Trophoblast cell (in vitro differentiated cells and primary cell): ENCODE results near the gene CRIM1.

Experiments used
- DNase-seq, 2 donors: peaks; one replicate each; pipeline ENCODE4 v3.0.0-alpha.2; 2016
- H2AFZ ChIP-seq: 2 replicates; pipeline ENCODE4 v1.6.1; 2013; ENCODE audit warnings: low read length, moderate library complexity, mild to moderate bottlenecking; ENCODE audit not compliant: insufficient read depth, poor library complexity
- H2AK5ac ChIP-seq: 2 replicates; pipeline ENCODE4 v1.6.1; 2013; ENCODE audit warnings: mild to moderate bottlenecking, low read length
- H2BK120ac ChIP-seq: 2 replicates; pipeline ENCODE4 v1.6.1; 2013; ENCODE audit warnings: low read length, mild to moderate bottlenecking, moderate library complexity; ENCODE audit not compliant: insufficient read depth, poor library complexity
- H2BK12ac ChIP-seq: 2 replicates; pipeline ENCODE4 v1.6.1; 2013; ENCODE audit warnings: mild to moderate bottlenecking, low read length, moderate library complexity
- H2BK5ac ChIP-seq: 2 replicates; pipeline ENCODE4 v1.6.1; 2013; ENCODE audit warnings: low read length, low read depth, moderate library complexity, mild to moderate bottlenecking; ENCODE audit not compliant: poor library complexity
- H3K14ac ChIP-seq: 2 replicates; pipeline ENCODE4 v1.6.1; 2013; ENCODE audit warnings: mild to moderate bottlenecking, low read length
- H3K18ac ChIP-seq: 2 replicates; pipeline ENCODE4 v1.6.1; 2013; ENCODE audit warnings: mild to moderate bottlenecking, low read length
- H3K23ac ChIP-seq: 2 replicates; pipeline ENCODE4 v1.6.1; 2013; ENCODE audit warnings: low read length
- H3K27ac ChIP-seq: 2 replicates; pipeline ENCODE4 v1.5.1; 2013; ENCODE audit warnings: low read depth, mild to moderate bottlenecking, inconsistent platforms, low read length, moderate library complexity
- H3K27me3 ChIP-seq: 2 replicates; pipeline ENCODE4 v1.6.1; 2013; ENCODE audit warnings: inconsistent platforms, mild to moderate bottlenecking, low read length, moderate library complexity; ENCODE audit not compliant: insufficient read depth
- H3K36me3 ChIP-seq, 2 experiments: 1 replicate in 1 of 2; 2 replicates in 1 of 2; pipeline ENCODE4 v1.6.1; 2013; ENCODE audit warnings: low read length in 2 of 2, mild to moderate bottlenecking in 2 of 2, moderate library complexity in 1 of 2; ENCODE audit not compliant: insufficient read depth in 2 of 2, control insufficient read depth in 1 of 2
- H3K4ac ChIP-seq: 2 replicates; pipeline ENCODE4 v1.6.1; 2013; ENCODE audit warnings: low read depth, mild to moderate bottlenecking, low read length, moderate library complexity
- H3K4me1 ChIP-seq, 2 experiments: 1 replicate in 1 of 2; 2 replicates in 1 of 2; pipeline ENCODE4 v1.6.1; 2013; ENCODE audit warnings: low read length in 2 of 2, mild to moderate bottlenecking in 2 of 2, moderate library complexity in 1 of 2; ENCODE audit not compliant: insufficient read depth in 2 of 2, control insufficient read depth in 1 of 2
- H3K4me2 ChIP-seq: 2 replicates; pipeline ENCODE4 v1.6.1; 2013; ENCODE audit warnings: inconsistent platforms, mild to moderate bottlenecking, low read length, moderate library complexity
- H3K4me3 ChIP-seq: 2 replicates; pipeline ENCODE4 v1.5.1; 2013; ENCODE audit warnings: mild to moderate bottlenecking, low read depth, low read length, inconsistent platforms
- H3K79me1 ChIP-seq: one replicate; pipeline ENCODE4 v1.6.1; 2013; ENCODE audit warnings: low read length
- H3K79me2 ChIP-seq: 2 replicates; pipeline ENCODE4 v1.6.1; 2013; ENCODE audit warnings: low read length, mild to moderate bottlenecking; ENCODE audit not compliant: control insufficient read depth, insufficient read depth, poor library complexity
- H3K9ac ChIP-seq: 2 replicates; pipeline ENCODE4 v1.6.1; 2013; ENCODE audit warnings: mild to moderate bottlenecking, low read length
- H3K9me3 ChIP-seq: 2 replicates; pipeline ENCODE4 v1.6.1; 2013; ENCODE audit warnings: low read depth, mild to moderate bottlenecking, control low read depth, inconsistent platforms, low read length; ENCODE audit not compliant: insufficient read depth
- H4K12ac ChIP-seq: 2 replicates; pipeline ENCODE4 v1.6.1; 2013; ENCODE audit warnings: low read depth, mild to moderate bottlenecking, low read length, moderate library complexity
- H4K8ac ChIP-seq: 2 replicates; pipeline ENCODE4 v1.6.1; 2013; ENCODE audit warnings: low read depth, mild to moderate bottlenecking, low read length, moderate library complexity
- H4K91ac ChIP-seq: one replicate; pipeline ENCODE4 v1.6.1; 2013; ENCODE audit warnings: low read depth, mild to moderate bottlenecking, low read length, moderate library complexity
- WGBS: extraction: QIAGEN DNeasy Blood & Tissue Kit; methylation state at CpG from one replicate; pipeline ENCODE4 v1.1.7; 2013; ENCODE audit warnings: missing lambda C conversion rate; ENCODE audit not compliant: insufficient read length, insufficient coverage; ENCODE audit errors: extremely low coverage; 5-methylcytosine and 5-hydroxymethylcytosine counted together

The CRIM1 gene

DNA sequence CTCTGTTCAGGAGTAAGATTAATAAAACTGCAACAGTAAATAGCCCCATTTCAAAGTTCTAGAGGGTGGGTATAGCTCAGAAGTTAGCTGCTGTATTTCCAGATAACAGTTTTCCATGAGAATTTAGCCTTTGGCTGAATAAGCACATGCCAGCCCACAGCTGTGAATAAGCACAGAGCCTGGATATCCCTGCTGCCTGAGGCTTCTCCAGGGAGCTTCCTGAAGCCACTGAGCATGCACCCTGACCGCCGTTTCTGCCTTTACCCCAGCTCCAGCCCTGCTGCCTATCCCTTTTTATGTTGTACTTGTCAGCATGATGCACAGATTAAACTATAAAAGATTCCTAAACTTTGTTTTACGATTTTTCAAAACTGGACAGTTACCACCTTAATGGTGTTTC, 157.1 kb downstream of the CRIM1 start:
- H4K12ac ChIP-seq = no peak overlapping the region
- H3K9me3 ChIP-seq = peaks cover 1% of the 10 kb centered on the region
- H3K4me3 ChIP-seq = no peak overlapping the region
- no peak overlapping the region for H3K4me2 ChIP-seq
- H4K91ac ChIP-seq = no peak overlapping the region
- H3K27me3 ChIP-seq = no peaks in the 10 kb centered on the region
- H2AK5ac ChIP-seq = no peak overlapping the region
- H2BK120ac ChIP-seq = no peak overlapping the region
- H4K8ac ChIP-seq = no peak overlapping the region
- DNase-seq = peak; percentile 42 to 46
- H3K14ac ChIP-seq = no peak overlapping the region
- H3K79me2 ChIP-seq = no peaks in the 10 kb centered on the region
- WGBS = no CpG with 5 or more reads among the region's 3 CpGs
- no peak overlapping the region for H3K4ac ChIP-seq
- no peak overlapping the region for H3K9ac ChIP-seq
- H2AFZ ChIP-seq = no peak overlapping the region
- H3K36me3 ChIP-seq = peaks cover 20 to 37% of the 10 kb centered on the region in 2 experiments
- H3K18ac ChIP-seq = no peak overlapping the region
- no peak overlapping the region for H2BK5ac ChIP-seq
- no peak overlapping the region for H3K23ac ChIP-seq
- H2BK12ac ChIP-seq = no peak overlapping the region
- peaks cover 2% of the 10 kb centered on the region for H3K79me1 ChIP-seq
- no peak overlapping the region for H3K27ac ChIP-seq
- H3K4me1 ChIP-seq = peaks cover 2 to 3% of the 10 kb centered on the region in 2 experiments

GRCh38 chr2:36513661-36514060, 158.1 kb downstream of the CRIM1 start:
- Histone ChIP-seq H3K79me1 (peaks cover 2% of the 10 kb centered on the region), H3K4me3 (no peak overlapping the region), H2BK12ac (no peak overlapping the region), H3K14ac (no peak overlapping the region), H3K4ac (no peak overlapping the region), H4K8ac (no peak overlapping the region), H3K27ac (no peak overlapping the region), H3K18ac (no peak overlapping the region), H3K9ac (no peak overlapping the region), H2AK5ac (no peak overlapping the region), H3K36me3 (peaks cover 20 to 37% of the 10 kb centered on the region in 2 experiments), H2BK120ac (no peak overlapping the region), H4K91ac (no peak overlapping the region), H2BK5ac (no peak overlapping the region), H3K23ac (no peak overlapping the region), H3K4me1 (peaks cover 2 to 3% of the 10 kb centered on the region in 2 experiments), H2AFZ (no peak overlapping the region), H3K27me3 (no peaks in the 10 kb centered on the region), H3K9me3 (peaks cover 1% of the 10 kb centered on the region), H4K12ac (no peak overlapping the region), H3K79me2 (no peaks in the 10 kb centered on the region), H3K4me2 (no peak overlapping the region)
- no peak for DNase-seq
- no CpG with 5 or more reads among the region's 2 CpGs for WGBS

DNA sequence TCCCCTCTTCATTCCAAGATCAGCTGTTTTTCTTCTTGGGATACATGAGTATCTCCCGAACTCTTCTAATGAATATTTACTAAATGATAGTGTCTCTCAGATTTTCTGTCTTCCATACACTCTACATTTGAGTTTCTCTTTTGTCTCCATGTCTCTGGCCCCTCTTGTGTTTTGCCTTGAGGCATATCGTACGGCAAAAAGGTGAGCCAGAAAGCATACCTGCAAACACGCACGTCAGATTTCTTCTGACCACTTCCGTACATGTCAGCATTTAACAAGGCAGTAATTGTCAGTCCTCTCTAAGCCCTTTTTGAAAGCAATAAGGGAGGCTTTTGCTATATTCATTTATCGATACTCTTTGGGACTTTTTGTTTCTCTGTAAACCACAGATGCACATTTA, 160.0 kb downstream of the CRIM1 start:
- no peaks in the 10 kb centered on the region for H3K27me3 ChIP-seq
- peaks cover 2 to 3% of the 10 kb centered on the region in 2 experiments for H3K4me1 ChIP-seq
- DNase-seq = peak; percentile 63 to 81
- no peak overlapping the region for H4K12ac ChIP-seq
- H3K79me1 ChIP-seq = peaks cover 2% of the 10 kb centered on the region
- no peak overlapping the region for H3K4ac ChIP-seq
- H3K4me2 ChIP-seq = no peak overlapping the region
- H2AK5ac ChIP-seq = no peak overlapping the region
- peaks cover 1% of the 10 kb centered on the region for H3K9me3 ChIP-seq
- peaks cover 19 to 42% of the 10 kb centered on the region in 2 experiments for H3K36me3 ChIP-seq
- H2BK5ac ChIP-seq = no peak overlapping the region
- no peak overlapping the region for H3K18ac ChIP-seq
- no peak overlapping the region for H2AFZ ChIP-seq
- H2BK120ac ChIP-seq = no peak overlapping the region
- H3K23ac ChIP-seq = no peak overlapping the region
- no peaks in the 10 kb centered on the region for H3K79me2 ChIP-seq
- no peak overlapping the region for H3K9ac ChIP-seq
- no peak overlapping the region for H3K4me3 ChIP-seq
- H4K91ac ChIP-seq = no peak overlapping the region
- WGBS = no CpG with 5 or more reads among the region's 7 CpGs
- no peak overlapping the region for H3K14ac ChIP-seq
- H4K8ac ChIP-seq = no peak overlapping the region
- no peak overlapping the region for H3K27ac ChIP-seq
- H2BK12ac ChIP-seq = no peak overlapping the region

DNA sequence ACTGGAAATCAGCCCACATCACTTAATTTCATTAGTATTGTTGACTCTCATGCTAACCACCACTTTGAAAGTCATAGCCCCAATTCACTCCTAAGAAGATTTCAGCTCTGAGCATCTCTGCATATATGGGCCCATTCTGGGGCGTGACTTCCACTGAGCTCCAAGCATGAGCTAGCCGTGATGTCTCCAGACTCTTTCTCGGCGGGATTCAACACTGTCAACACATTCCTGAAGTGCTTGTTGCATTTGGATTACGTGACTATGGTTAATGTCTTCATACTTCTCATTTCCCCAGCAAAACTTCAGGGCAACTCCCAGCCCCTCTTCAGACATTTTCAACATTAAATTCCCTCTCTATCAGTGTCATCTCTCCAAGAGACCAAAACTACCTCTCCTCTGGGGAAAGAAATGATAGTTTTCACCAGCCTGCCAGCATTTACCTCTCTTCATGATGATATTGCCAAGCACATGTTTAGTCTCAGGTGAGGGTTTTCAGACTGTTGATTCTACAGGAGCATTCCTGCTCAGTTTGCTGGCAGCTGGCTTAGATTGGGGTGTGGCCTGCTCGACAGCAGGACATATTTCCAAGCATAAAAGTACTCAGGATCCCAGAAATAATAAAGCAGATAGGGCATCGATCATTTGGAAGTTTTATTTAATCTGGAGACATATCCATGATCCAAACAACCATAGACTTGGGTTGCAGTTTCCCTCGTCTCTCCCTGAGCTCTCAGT, 160.7 kb downstream of the CRIM1 start:
- Histone ChIP-seq H3K4me3 (no peak overlapping the region), H3K4me2 (no peak overlapping the region), H3K23ac (no peak overlapping the region), H3K4me1 (peaks cover 2 to 3% of the 10 kb centered on the region in 2 experiments), H4K8ac (no peak overlapping the region), H3K14ac (no peak overlapping the region), H3K27ac (no peak overlapping the region), H4K91ac (no peak overlapping the region), H2AK5ac (no peak overlapping the region), H2BK5ac (no peak overlapping the region), H3K4ac (no peak overlapping the region), H4K12ac (no peak overlapping the region), H2AFZ (no peak overlapping the region), H3K9me3 (peaks cover 1% of the 10 kb centered on the region), H3K27me3 (no peaks in the 10 kb centered on the region), H2BK120ac (no peak overlapping the region), H3K36me3 (peaks cover 19 to 40% of the 10 kb centered on the region in 2 experiments), H3K79me1 (no peaks in the 10 kb centered on the region), H3K9ac (no peak overlapping the region), H3K79me2 (no peaks in the 10 kb centered on the region), H2BK12ac (no peak overlapping the region), H3K18ac (no peak overlapping the region)
- DNase-seq = peak; percentile 93 to 98
- WGBS = no CpG with 5 or more reads among the region's 8 CpGs
